K562 (cell line): ENCODE data around the gene NOL11. TPM values are rescaled to one million over a fixed set of nuclear protein-coding genes. Genes with fewer than 3 reads are reported as not detected.

ENCODE experiments used
- ATF7 ChIP-seq: fragments of 450-650 bp; IDR thresholded peaks from 2 replicates; pipeline ENCODE4 v1.7.1; 2014; ENCODE audit warnings: mild to moderate bottlenecking, moderate library complexity
- CHAMP1 ChIP-seq: fragments of 450-650 bp; IDR thresholded peaks from 2 replicates; pipeline ENCODE4 v1.6.1; 2016; ENCODE audit warnings: mild to moderate bottlenecking
- E2F1 ChIP-seq: sonication (generic); formaldehyde crosslinking; IDR thresholded peaks from 2 replicates; pipeline ENCODE4 v1.8.1; 2023; ENCODE audit warnings: mild to moderate bottlenecking, missing genetic modification reagents, moderate library complexity
- HDAC3 ChIP-seq: fragments of 450-650 bp; IDR thresholded peaks from 2 replicates; pipeline ENCODE4 v1.6.1; 2018; ENCODE audit warnings: borderline replicate concordance, mild to moderate bottlenecking, moderate library complexity; ENCODE audit not compliant: partially characterized antibody
- HMG20A ChIP-seq: fragments of 450-650 bp; formaldehyde crosslinking; conservative IDR thresholded peaks from 2 replicates; pipeline ENCODE4 v1.4.0; 2020; ENCODE audit warnings: mild to moderate bottlenecking, mixed read lengths
- HNRNPUL1 ChIP-seq: fragments of 200-400 bp; formaldehyde crosslinking; IDR thresholded peaks from 2 replicates; pipeline ENCODE4 v1.6.1; 2017; ENCODE audit warnings: low read length
- JUND ChIP-seq, 2 experiments: IDR thresholded peaks; 2 replicates in 1 of 2; 3 replicates in 1 of 2; pipeline ENCODE4 v1.6.1; 2011; ENCODE audit warnings: borderline replicate concordance in 2 of 2, low read depth in 2 of 2, low read length in 2 of 2, improper control_type of control experiment in 1 of 2, missing biosample characterization in 1 of 2, missing genetic modification characterization in 1 of 2, missing genetic modification reagents in 1 of 2
- L3MBTL2 ChIP-seq: fragments of 450-650 bp; IDR thresholded peaks from 2 replicates; pipeline ENCODE4 v1.6.1; 2016; ENCODE audit warnings: mild to moderate bottlenecking, moderate library complexity
- LEF1 ChIP-seq: fragments of 450-650 bp; IDR thresholded peaks from 2 replicates; pipeline ENCODE4 v1.6.1; 2016; ENCODE audit warnings: mild to moderate bottlenecking
- NUFIP1 ChIP-seq: fragments of 450-650 bp; IDR thresholded peaks from 2 replicates; pipeline ENCODE4 v1.6.1; 2018; ENCODE audit not compliant: partially characterized antibody
- PCBP2 ChIP-seq: fragments of 200-400 bp; formaldehyde crosslinking; IDR thresholded peaks from 2 replicates; pipeline ENCODE4 v1.6.1; 2018; ENCODE audit warnings: low read length, low read depth, mild to moderate bottlenecking, moderate library complexity; ENCODE audit not compliant: poor library complexity, severe bottlenecking
- POLR2A ChIP-seq: fragments of 450-650 bp; conservative IDR thresholded peaks from 2 replicates; pipeline ENCODE4 v1.6.1; 2016
- TEAD4 ChIP-seq, 2 experiments: sonication (generic) in 1 of 2; formaldehyde crosslinking in 1 of 2; IDR thresholded peaks; 2 replicates each; pipeline versions ENCODE4 v1.6.1 to v1.8.0; 2012 to 2022; ENCODE audit warnings: borderline replicate concordance in 1 of 2, inconsistent platforms in 1 of 2, low read length in 1 of 2, mild to moderate bottlenecking in 1 of 2, missing genetic modification reagents in 1 of 2
- ZFP91 ChIP-seq: sonication (generic); formaldehyde crosslinking; IDR thresholded peaks from 2 replicates; pipeline ENCODE4 v1.8.0; 2022; ENCODE audit warnings: mild to moderate bottlenecking, missing genetic modification reagents
- ZFX ChIP-seq: sonication (generic); formaldehyde crosslinking; IDR thresholded peaks from 2 replicates; pipeline ENCODE4 v1.8.0; 2022; ENCODE audit warnings: mild to moderate bottlenecking, missing genetic modification reagents, moderate library complexity
- ZNF384 ChIP-seq: IDR thresholded peaks from 2 replicates; pipeline ENCODE4 v1.6.1; 2012; ENCODE audit warnings: low read depth, low read length, improper control_type of control experiment
- polyA plus RNA-seq, 8 experiments: library from polyadenylated mRNA; depleted of rRNA in 4 of 8; stranded (reverse) in 5 of 8; unstranded in 3 of 8; fragments of >200 nt; fragmentation: Nextera tagmentation in 2 of 8; fragmentation: Illumina TruSeq in 1 of 8; extraction: Ambion mirVana in 2 of 8; extraction: Trizol in 1 of 8; gene quantifications; 2 replicates each; pipeline versions ENCODE4 v1.2.1 to v1.2.3, GENCODE V29; 2011 to 2014; ENCODE audit warnings: inconsistent platforms in 1 of 8, missing spikeins in 1 of 8
- total RNA-seq, 7 experiments: library from RNA; depleted of rRNA in 6 of 7; stranded (reverse); fragments of >200 nt in 6 of 7; fragmentation: Illumina TruSeq in 2 of 7; extraction: Trizol in 2 of 7; gene quantifications; 2 replicates each; pipeline versions ENCODE4 v1.2.1 to v1.2.3, GENCODE V29; 2011 to 2021; ENCODE audit warnings: low replicate concordance in 1 of 7
- TF ChIP-seq, protein P1 (sequence below): sonication (generic); formaldehyde crosslinking; IDR thresholded peaks from 2 replicates; pipeline ENCODE4 v1.8.0; 2022; ENCODE audit warnings: mild to moderate bottlenecking, missing genetic modification reagents

NOL11 gene
- total and polyA plus RNA-seq, 9 of the 15 experiments (the other 6 are each of a cell fraction or from before 2014, with no cell fraction given), result 61.1 to 175 (median 121) TPM

- TF ChIP-seq CHAMP1, result no peak
- 0 out of 2 replicates have a peak, but pooled peaks have one; percentile 24 for TF ChIP-seq ZNF384
- TF ChIP-seq HMG20A (CRISPR knock-in tag), result no peak
- TF ChIP-seq JUND (IDR thresholded peaks at IDR 0.05; ENCODE audit: borderline replicate concordance, low read depth, low read length), result peak; percentile 82
- TF ChIP-seq JUND (tag; IDR thresholded peaks at IDR 0.05; ENCODE audit: borderline replicate concordance, low read depth, low read length), result peak; percentile 65; the same call in 1 of the 3 replicates
- peak; percentile 93 for TF ChIP-seq ATF7
- TF ChIP-seq E2F1 (CRISPR knock-in tag), result peak; percentile 49; the same call in 1 of the 2 replicates
- TF ChIP-seq NUFIP1, result no peak
- TF ChIP-seq TEAD4 (IDR thresholded peaks at IDR 0.05; ENCODE audit: low read length), result peak; percentile 35; the same call in 1 of the 2 replicates
- TF ChIP-seq TEAD4 (CRISPR knock-in tag; IDR thresholded peaks at IDR 0.05; ENCODE audit: borderline replicate concordance), result no peak
- TF ChIP-seq HNRNPUL1, result no peak
- peak; percentile 46; the same call in 1 of the 2 replicates for TF ChIP-seq L3MBTL2
- TF ChIP-seq ZFP91, result peak; percentile 58; the same call in 1 of the 2 replicates
- no peak for TF ChIP-seq PCBP2
- TF ChIP-seq POLR2A, result peak; percentile 97
- TF ChIP-seq LEF1, result peak; percentile 19; the same call in 1 of the 2 replicates
- TF ChIP-seq, protein P1, sequence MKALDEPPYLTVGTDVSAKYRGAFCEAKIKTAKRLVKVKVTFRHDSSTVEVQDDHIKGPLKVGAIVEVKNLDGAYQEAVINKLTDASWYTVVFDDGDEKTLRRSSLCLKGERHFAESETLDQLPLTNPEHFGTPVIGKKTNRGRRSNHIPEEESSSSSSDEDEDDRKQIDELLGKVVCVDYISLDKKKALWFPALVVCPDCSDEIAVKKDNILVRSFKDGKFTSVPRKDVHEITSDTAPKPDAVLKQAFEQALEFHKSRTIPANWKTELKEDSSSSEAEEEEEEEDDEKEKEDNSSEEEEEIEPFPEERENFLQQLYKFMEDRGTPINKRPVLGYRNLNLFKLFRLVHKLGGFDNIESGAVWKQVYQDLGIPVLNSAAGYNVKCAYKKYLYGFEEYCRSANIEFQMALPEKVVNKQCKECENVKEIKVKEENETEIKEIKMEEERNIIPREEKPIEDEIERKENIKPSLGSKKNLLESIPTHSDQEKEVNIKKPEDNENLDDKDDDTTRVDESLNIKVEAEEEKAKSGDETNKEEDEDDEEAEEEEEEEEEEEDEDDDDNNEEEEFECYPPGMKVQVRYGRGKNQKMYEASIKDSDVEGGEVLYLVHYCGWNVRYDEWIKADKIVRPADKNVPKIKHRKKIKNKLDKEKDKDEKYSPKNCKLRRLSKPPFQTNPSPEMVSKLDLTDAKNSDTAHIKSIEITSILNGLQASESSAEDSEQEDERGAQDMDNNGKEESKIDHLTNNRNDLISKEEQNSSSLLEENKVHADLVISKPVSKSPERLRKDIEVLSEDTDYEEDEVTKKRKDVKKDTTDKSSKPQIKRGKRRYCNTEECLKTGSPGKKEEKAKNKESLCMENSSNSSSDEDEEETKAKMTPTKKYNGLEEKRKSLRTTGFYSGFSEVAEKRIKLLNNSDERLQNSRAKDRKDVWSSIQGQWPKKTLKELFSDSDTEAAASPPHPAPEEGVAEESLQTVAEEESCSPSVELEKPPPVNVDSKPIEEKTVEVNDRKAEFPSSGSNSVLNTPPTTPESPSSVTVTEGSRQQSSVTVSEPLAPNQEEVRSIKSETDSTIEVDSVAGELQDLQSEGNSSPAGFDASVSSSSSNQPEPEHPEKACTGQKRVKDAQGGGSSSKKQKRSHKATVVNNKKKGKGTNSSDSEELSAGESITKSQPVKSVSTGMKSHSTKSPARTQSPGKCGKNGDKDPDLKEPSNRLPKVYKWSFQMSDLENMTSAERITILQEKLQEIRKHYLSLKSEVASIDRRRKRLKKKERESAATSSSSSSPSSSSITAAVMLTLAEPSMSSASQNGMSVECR (CRISPR knock-in tag), result peak; percentile 64; the same call in 1 of the 2 replicates
- TF ChIP-seq HDAC3, result peak; percentile 5
- TF ChIP-seq ZFX (CRISPR knock-in tag), result peak; percentile 89
Measured at GRCh38 chr17:67717624-67718324, at the start of gene NOL11 (continued).
